Heart left ventricle (tissue), 13 donors: Measurements from ENCODE around the gene APOE.

Experiments used
- CTCF ChIP-seq, 12 donors: fragments of 200-600 bp; sonication (generic) in 4 of 12; IDR thresholded peaks; one replicate each; pipeline versions ENCODE4 v1.5.0 to v1.8.0; 2018 to 2022; ENCODE audit warnings: antibody characterized with exemption in 12 of 12, mild to moderate bottlenecking in 5 of 12
- POLR2A ChIP-seq, 2 donors: fragments of 450-650 bp; IDR thresholded peaks; one replicate each; pipeline ENCODE4 v1.6.1; 2017; ENCODE audit warnings: antibody characterized with exemption in 2 of 2, mild to moderate bottlenecking in 2 of 2, moderate library complexity in 2 of 2
- donor health status: ischemic (EF 13 %, LVEDD 7.1; RV severe dilation, severe dysfunction).
- donor health status: DM: no; HTN: yes; CAD: no.
- donor health status: DM: no; HTN: no; CAD: no.
- donor health status: ischemic (EF 25% LVEDD 6.9; RV normal size, moderate dysfunction).
- donor health status: ischemic (EF 25% LVEDD 5.7; RV mildly dilated, moderate dysfunction).
- donor health status: ischemic (EF 35%, LVEDD 5.7; RV mildly dilated, moderate dysfunction).
- donor health status: nonischemic (EF 11% LVEDD 7.7; RV severe dilation, severe dysfunction).
- donor health status: DM: yes; HTN: yes; CAD: no.
- donor health status: PGD.
- donor health status: ischemic (EF 29% LVEDD 5.4; RV normal size, mild dysfunction).
- donor health status: nonischemic (EF 23%, LVEDD 6.1; RV moderate dilation, normal function).

- TF ChIP-seq CTCF (IDR thresholded peaks at IDR 0.05), result peak in 1 of 12 donors; percentile 8
- TF ChIP-seq POLR2A (IDR thresholded peaks at IDR 0.05), result peak in 1 of 2 donors; percentile 28
Observed at GRCh38 chr19:44954649-44955504, 49.3 kb downstream of the APOE start, which contains the start of gene CLPTM1.
